ENCODE measurements around the gene GORAB. TPM values are rescaled to one million over a fixed set of nuclear protein-coding genes. Genes with fewer than 3 reads are reported as not detected.
A peak's percentile ranks its signal among the peaks of the same experiment; 100 is the strongest.

Gene GORAB
- total and polyA plus RNA-seq, 10 of the 15 experiments (the other 5 are each of a cell fraction or from before 2014, with no cell fraction given) = 5.5 to 38.6 (median 10.3) TPM

DNA sequence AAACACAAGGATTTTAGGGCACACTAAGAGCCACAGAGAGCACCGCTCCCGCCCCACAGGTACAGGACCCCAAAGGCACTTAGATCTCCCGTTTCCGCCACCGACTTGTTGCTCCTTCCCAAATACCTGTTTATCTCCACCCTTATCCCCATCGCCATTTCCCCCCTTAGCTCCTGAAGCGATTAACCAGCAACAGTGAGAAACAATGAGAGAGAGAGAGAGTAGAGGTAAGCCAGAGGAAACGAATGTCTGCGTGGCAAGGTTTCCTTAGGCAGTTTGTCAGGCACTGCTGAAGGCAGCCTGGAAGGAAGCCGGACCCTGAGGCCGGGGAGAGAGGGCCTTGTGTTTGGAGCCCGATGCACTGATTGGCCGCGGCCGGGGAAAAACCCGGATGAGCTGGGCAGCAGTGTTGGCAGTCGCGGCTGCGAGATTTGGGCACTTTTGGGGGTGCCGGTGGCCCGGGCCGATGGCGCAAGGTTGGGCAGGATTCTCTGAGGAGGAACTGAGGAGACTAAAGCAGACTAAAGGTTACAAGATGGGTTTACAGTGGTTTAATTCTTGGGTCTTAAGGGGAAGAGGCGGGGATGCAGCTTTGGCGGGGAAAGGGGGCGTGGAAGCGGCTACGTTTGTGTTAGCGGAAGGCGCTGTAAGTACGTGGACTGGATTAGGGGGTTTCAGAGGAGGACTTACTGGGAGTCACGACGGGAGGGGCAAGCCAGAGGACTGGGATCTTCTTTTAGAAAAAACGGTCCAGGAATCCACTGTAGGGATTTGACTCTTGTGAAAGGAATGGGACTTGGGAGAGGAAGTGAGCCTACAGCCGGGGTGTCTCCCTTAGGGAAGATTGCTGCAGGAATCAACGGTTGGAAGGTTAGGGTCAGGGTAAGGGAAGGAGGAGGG lies at the start of gene GORAB (continued):
- TF ChIP-seq LARP7 (IDR thresholded peaks at IDR 0.05) (peak; percentile 36), RAD51 (IDR thresholded peaks at IDR 0.05) (no peak), TCF3 (IDR thresholded peaks at IDR 0.05; ENCODE audit: borderline replicate concordance, insufficient read depth, low read depth, low read length) (0 out of 2 replicates have a peak, but pooled peaks have one; percentile 9), POU2F2 (IDR thresholded peaks at IDR 0.05; ENCODE audit: borderline replicate concordance, low read depth, low read length) (peak; percentile 68; the same call in 2 of the 3 replicates), MEF2B (IDR thresholded peaks at IDR 0.05; ENCODE audit: partially characterized antibody, poor library complexity, severe bottlenecking) (peak; percentile 41), MTA2 (IDR thresholded peaks at IDR 0.05; ENCODE audit: low read depth) (peak; percentile 37), NR2F1 (conservative IDR thresholded peaks at IDR 0.05) (peak; percentile 66), ASH2L (IDR thresholded peaks at IDR 0.05; ENCODE audit: borderline replicate concordance, low read depth) (no peak), FOS (IDR thresholded peaks at IDR 0.05; ENCODE audit: borderline replicate concordance, extremely low read depth, insufficient read length) (no peak), MTA3 (IDR thresholded peaks at IDR 0.05; ENCODE audit: borderline replicate concordance, low read length) (peak; percentile 82; the same call in 1 of the 2 replicates), CHD4 (IDR thresholded peaks at IDR 0.05) (no peak), IKZF1 (conservative IDR thresholded peaks at IDR 0.05) (peak; percentile 84), CBFB (IDR thresholded peaks at IDR 0.05; ENCODE audit: low read depth) (peak; percentile 74; the same call in 1 of the 2 replicates), TARDBP (IDR thresholded peaks at IDR 0.05; ENCODE audit: borderline replicate concordance) (0 out of 2 replicates have a peak, but pooled peaks have one; percentile 66), IKZF2 (IDR thresholded peaks at IDR 0.05) (peak; percentile 82 to 83), TCF7 (IDR thresholded peaks at IDR 0.05; ENCODE audit: borderline replicate concordance) (no peak), RCOR1 (conservative IDR thresholded peaks at IDR 0.05; ENCODE audit: low read depth, low read length) (peak; percentile 90), PAX8 (IDR thresholded peaks at IDR 0.05) (no peak), ZNF384 (IDR thresholded peaks at IDR 0.05; ENCODE audit: borderline replicate concordance, low read depth, low read length) (peak; percentile 6; the same call in 1 of the 2 replicates), JUND (IDR thresholded peaks at IDR 0.05; ENCODE audit: low read depth, low read length) (0 out of 2 replicates have a peak, but pooled peaks have one; percentile 16), TAF1 (IDR thresholded peaks at IDR 0.05; ENCODE audit: borderline replicate concordance, low read depth, low read length) (peak; percentile 85), SMC3 (IDR thresholded peaks at IDR 0.05; ENCODE audit: borderline replicate concordance, low read length) (peak; percentile 20; the same call in 1 of the 2 replicates)
- TF ChIP-seq, protein P1, sequence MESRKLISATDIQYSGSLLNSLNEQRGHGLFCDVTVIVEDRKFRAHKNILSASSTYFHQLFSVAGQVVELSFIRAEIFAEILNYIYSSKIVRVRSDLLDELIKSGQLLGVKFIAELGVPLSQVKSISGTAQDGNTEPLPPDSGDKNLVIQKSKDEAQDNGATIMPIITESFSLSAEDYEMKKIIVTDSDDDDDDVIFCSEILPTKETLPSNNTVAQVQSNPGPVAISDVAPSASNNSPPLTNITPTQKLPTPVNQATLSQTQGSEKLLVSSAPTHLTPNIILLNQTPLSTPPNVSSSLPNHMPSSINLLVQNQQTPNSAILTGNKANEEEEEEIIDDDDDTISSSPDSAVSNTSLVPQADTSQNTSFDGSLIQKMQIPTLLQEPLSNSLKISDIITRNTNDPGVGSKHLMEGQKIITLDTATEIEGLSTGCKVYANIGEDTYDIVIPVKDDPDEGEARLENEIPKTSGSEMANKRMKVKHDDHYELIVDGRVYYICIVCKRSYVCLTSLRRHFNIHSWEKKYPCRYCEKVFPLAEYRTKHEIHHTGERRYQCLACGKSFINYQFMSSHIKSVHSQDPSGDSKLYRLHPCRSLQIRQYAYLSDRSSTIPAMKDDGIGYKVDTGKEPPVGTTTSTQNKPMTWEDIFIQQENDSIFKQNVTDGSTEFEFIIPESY (IDR thresholded peaks at IDR 0.05) = peak; percentile 80
- TF ChIP-seq, protein P2, sequence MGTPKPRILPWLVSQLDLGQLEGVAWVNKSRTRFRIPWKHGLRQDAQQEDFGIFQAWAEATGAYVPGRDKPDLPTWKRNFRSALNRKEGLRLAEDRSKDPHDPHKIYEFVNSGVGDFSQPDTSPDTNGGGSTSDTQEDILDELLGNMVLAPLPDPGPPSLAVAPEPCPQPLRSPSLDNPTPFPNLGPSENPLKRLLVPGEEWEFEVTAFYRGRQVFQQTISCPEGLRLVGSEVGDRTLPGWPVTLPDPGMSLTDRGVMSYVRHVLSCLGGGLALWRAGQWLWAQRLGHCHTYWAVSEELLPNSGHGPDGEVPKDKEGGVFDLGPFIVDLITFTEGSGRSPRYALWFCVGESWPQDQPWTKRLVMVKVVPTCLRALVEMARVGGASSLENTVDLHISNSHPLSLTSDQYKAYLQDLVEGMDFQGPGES (IDR thresholded peaks at IDR 0.05) = no peak; the same call in 1 of the 2 replicates
